GM12878 (cell line): ENCODE measurements around the gene LEF1. TPM values are rescaled to one million over a fixed set of nuclear protein-coding genes. Genes with fewer than 3 reads are reported as not detected.

Source experiments
- ATAC-seq: fragments of 200-7000 bp; cut with Tn5 transposase; 3 replicates; pipeline ENCODE4 v1.9.1; 2020; ENCODE audit warnings: mild to moderate bottlenecking, moderate library complexity
- BruUV-seq: library from RNA; stranded (reverse); fragments of 400-500 nt; replicated peaks from 2 replicates; lab custom pipeline; 2021; lab: Mats Ljungman, UMichigan
- CTCF ChIA-PET: fragments of 300-600 bp; sonication (Branson Sonifier 250); formaldehyde crosslinking; extraction: SDS; loops from one replicate; lab custom pipeline; 2021; ENCODE audit warnings: inconsistent platforms; lab: Yijun Ruan, JAX
- POLR2A ChIA-PET: fragments of 350-600 bp; formaldehyde crosslinking; extraction: SDS; loops from one replicate; lab custom pipeline; 2021; ENCODE audit warnings: inconsistent platforms; lab: Charles Lee
- RAD21 ChIA-PET: fragments of 300-600 bp; sonication (Branson Sonifier 250); formaldehyde crosslinking; loops from one replicate; lab custom pipeline; 2023; ENCODE audit warnings: antibody characterized with exemption; ENCODE audit not compliant: unreplicated experiment; lab: Charles Lee
- SMC1A ChIA-PET: fragments of 300-600 bp; sonication (Branson Sonifier 250); formaldehyde crosslinking; loops from one replicate; lab custom pipeline; 2023; ENCODE audit not compliant: unreplicated experiment, uncharacterized antibody; lab: Charles Lee
- DNase-seq: peaks from one replicate; pipeline ENCODE4 v3.0.0-alpha.2; 2011; ENCODE audit warnings: low read depth, low spot score
- FAIRE-seq: peaks from 3 replicates; lab custom pipeline; 2011; peaks lifted over from hg19 to GRCh38; lab: Jason Lieb, UNC
- H2AFZ ChIP-seq: 2 replicates; pipeline ENCODE4 v1.6.0; 2011; ENCODE audit warnings: low read depth, low read length, control low read depth; ENCODE audit not compliant: control insufficient read depth
- H3K27ac ChIP-seq: 2 replicates; pipeline ENCODE4 v1.5.1; 2011; ENCODE audit warnings: control low read depth; ENCODE audit not compliant: control insufficient read depth, insufficient read depth
- H3K27me3 ChIP-seq, 2 experiments: replicated peaks in 1 of 2; 2 replicates each; pipeline versions ENCODE4 v1.6.0 to v1.6.1; 2011; ENCODE audit warnings: low read length in 1 of 2; ENCODE audit not compliant: control insufficient read depth in 2 of 2, insufficient read depth in 2 of 2
- H3K36me3 ChIP-seq, 2 experiments: 2 replicates each; pipeline ENCODE4 v1.5.1; 2011; ENCODE audit warnings: low read length in 1 of 2; ENCODE audit not compliant: control insufficient read depth in 2 of 2, insufficient read depth in 2 of 2
- H3K4me1 ChIP-seq: 2 replicates; pipeline ENCODE4 v1.6.1; 2011; ENCODE audit warnings: mild to moderate bottlenecking, low read length, moderate library complexity, mixed read lengths; ENCODE audit not compliant: control insufficient read depth, insufficient read depth
- H3K4me2 ChIP-seq: 2 replicates; pipeline ENCODE4 v1.6.0; 2011; ENCODE audit warnings: control low read depth; ENCODE audit not compliant: control insufficient read depth, insufficient read depth
- H3K4me3 ChIP-seq: fragments of 200-600 bp; sonication (generic); 2 replicates; pipeline ENCODE4 v1.5.1; 2016
- H3K79me2 ChIP-seq: 2 replicates; pipeline ENCODE4 v1.6.0; 2011; ENCODE audit warnings: low read length; ENCODE audit not compliant: control insufficient read depth, insufficient read depth
- H3K9ac ChIP-seq: 2 replicates; pipeline ENCODE4 v1.8.0; 2011; ENCODE audit warnings: low read length, control low read depth, mixed read lengths; ENCODE audit not compliant: control insufficient read depth, insufficient read depth
- H3K9me3 ChIP-seq: replicated peaks from 3 replicates; pipeline ENCODE4 v1.5.1; 2011; ENCODE audit warnings: mild to moderate bottlenecking, low read length; ENCODE audit not compliant: control insufficient read depth, insufficient read depth
- H4K20me1 ChIP-seq: 2 replicates; pipeline ENCODE4 v1.6.0; 2011; ENCODE audit not compliant: control insufficient read depth, insufficient read depth
- ATF7 ChIP-seq: fragments of 450-650 bp; IDR thresholded peaks from 2 replicates; pipeline ENCODE4 v1.6.1; 2016; ENCODE audit warnings: low read depth, mild to moderate bottlenecking
- CHD1 ChIP-seq: IDR thresholded peaks from 2 replicates; pipeline ENCODE4 v1.6.1; 2012; ENCODE audit warnings: low read depth, low read length, improper control_type of control experiment
- CHD2 ChIP-seq: IDR thresholded peaks from 2 replicates; pipeline ENCODE4 v1.6.1; 2011; ENCODE audit warnings: low read depth, low read length, improper control_type of control experiment, borderline replicate concordance
- E2F8 ChIP-seq: fragments of 450-650 bp; IDR thresholded peaks from 2 replicates; pipeline ENCODE4 v1.6.1; 2018; ENCODE audit warnings: mild to moderate bottlenecking, low read depth, moderate library complexity; ENCODE audit not compliant: partially characterized antibody
- ESRRA ChIP-seq: IDR thresholded peaks from 2 replicates; pipeline ENCODE4 v1.6.1; 2012; ENCODE audit warnings: mild to moderate bottlenecking, low read length, improper control_type of control experiment
- NR2C2 ChIP-seq: IDR thresholded peaks from 2 replicates; pipeline ENCODE4 v1.6.1; 2011; ENCODE audit warnings: borderline replicate concordance, low read depth; ENCODE audit not compliant: control insufficient read depth, insufficient read length
- ZNF384 ChIP-seq: IDR thresholded peaks from 2 replicates; pipeline ENCODE4 v1.6.1; 2012; ENCODE audit warnings: low read depth, mild to moderate bottlenecking, low read length, improper control_type of control experiment, borderline replicate concordance
- WGBS: methylation state at CpG from one replicate; pipeline ENCODE4 v1.1.6; 2016; ENCODE audit warnings: low lambda C conversion rate; ENCODE audit not compliant: insufficient replicate concordance, insufficient coverage; ENCODE audit errors: missing lambda C conversion rate; 5-methylcytosine and 5-hydroxymethylcytosine counted together
- in situ Hi-C: fragments of 300-500 bp; cut with MboI; formaldehyde crosslinking; loops from 9 replicates; pipeline ENCODE4 v1.14.3; 2018; ENCODE audit warnings: mixed read lengths
- intact Hi-C: fragments of 100-400 bp; cut with micrococcal nuclease; formaldehyde crosslinking; loops from one replicate; pipeline ENCODE4 v1.14.2; 2022; ENCODE audit not compliant: unreplicated experiment
- polyA plus RNA-seq, 11 experiments: library from polyadenylated mRNA; depleted of rRNA in 4 of 11; unstranded in 6 of 11; stranded (reverse) in 5 of 11; fragments of >200 nt; fragmentation: Nextera tagmentation in 4 of 11; fragmentation: Illumina TruSeq in 1 of 11; extraction: Ambion mirVana in 4 of 11; extraction: Trizol in 1 of 11; gene quantifications; 1 replicate in 1 of 11; 2 replicates in 10 of 11; pipeline versions ENCODE4 v1.2.1 to v1.2.3, GENCODE V29; 2011 to 2016; ENCODE audit warnings: inconsistent platforms in 2 of 11, missing spikeins in 2 of 11, low read depth in 1 of 11
- total RNA-seq, 4 experiments: library from RNA; depleted of rRNA in 3 of 4; stranded (reverse); fragments of >200 nt in 3 of 4; fragmentation: Illumina TruSeq in 1 of 4; extraction: Trizol in 1 of 4; gene quantifications; 2 replicates each; pipeline versions ENCODE4 v1.2.1 to v1.2.3, GENCODE V29; 2013 to 2021

LEF1 gene
- total and polyA plus RNA-seq, 10 of the 15 experiments (the other 5 are each of a cell fraction or from before 2014, with no cell fraction given): 10.2 to 38.1 (median 19.5) TPM

- WGBS: 98% methylated on average over 2 of the region's 2 CpGs
- H3K4me1 ChIP-seq: peaks cover 24% of the 10 kb centered on the region
- peaks cover 0 to 9% of the 10 kb centered on the region in 2 experiments; a peak in 1 of 4 replicates for H3K36me3 ChIP-seq
- no peak overlapping the region for H3K27ac ChIP-seq
- ChIA-PET POLR2A (no interaction called here), SMC1A (interaction anchor here (5.0 kb wide), 1 partner anchor 21 kb away, joined by 28 read pairs; no protein-coding TSS in a partner anchor), RAD21 (no interaction called here), CTCF (interaction anchor here (0.8 to 1.5 kb wide), 2 partner anchors 18 to 21 kb away, joined by 3 to 4 read pairs; no protein-coding TSS in a partner anchor)
- in situ Hi-C loops (no loop called here), intact Hi-C loops (no loop called here)
- H4K20me1 ChIP-seq: no peaks in the 10 kb centered on the region
- BruUV-seq: no TSS peak
- H3K9ac ChIP-seq: no peak overlapping the region
- H3K4me2 ChIP-seq: no peak overlapping the region
- DNase-seq: no peak
- peaks cover 40% of the 10 kb centered on the region for H3K79me2 ChIP-seq
- H2AFZ ChIP-seq: no peak overlapping the region
- H3K4me3 ChIP-seq: no peak overlapping the region
- no peaks in the 10 kb centered on the region for H3K9me3 ChIP-seq
- H3K27me3 ChIP-seq: no peaks in the 10 kb centered on the region
- no peak for ATAC-seq
- TF ChIP-seq E2F8: no peak
- no peak for TF ChIP-seq ZNF384
- no peak for TF ChIP-seq NR2C2
- no peak for TF ChIP-seq CHD2
- no peak for TF ChIP-seq CHD1
- no peak for TF ChIP-seq ESRRA
- TF ChIP-seq ATF7: no peak
- FAIRE-seq: no peak
Measured at GRCh38 chr4:107997794-107998193, 170.9 kb downstream of the LEF1 start.

Other genes with a start within 250 kb of the LEF1 start
- gene CYP2U1, start 237.4 kb downstream of the LEF1 start, total RNA-seq (2014; rRNA removed): 3.4 and 3.9 TPM in 2 replicates
- gene CYP2U1, start 237.4 kb downstream of the LEF1 start, total RNA-seq (2014; rRNA removed; fragmentation: Illumina TruSeq; extraction: Trizol): 3.2 and 3.6 TPM in 2 replicates
- 3.1 and 3.2 TPM in 2 replicates for gene CYP2U1, start 237.4 kb downstream of the LEF1 start, total RNA-seq (2021)
- gene CYP2U1, start 237.4 kb downstream of the LEF1 start, polyA plus RNA-seq (2011; rRNA removed): 0.35 and 0.41 TPM in 2 replicates
- 2.8 and 3.8 TPM in 2 replicates for gene CYP2U1, start 237.4 kb downstream of the LEF1 start, polyA plus RNA-seq (2014; fragmentation: Illumina TruSeq; extraction: Trizol)
- 1 to 10 TPM; 1.3 to 1.4 TPM for gene CYP2U1, start 237.4 kb downstream of the LEF1 start, polyA plus RNA-seq (2014; fragmentation: Nextera tagmentation; extraction: Ambion mirVana)
- 1.7 and 2.4 TPM in 2 replicates for gene CYP2U1, start 237.4 kb downstream of the LEF1 start, polyA plus RNA-seq (2014; rRNA removed)
- gene CYP2U1, start 237.4 kb downstream of the LEF1 start, polyA plus RNA-seq (2016; fragmentation: Nextera tagmentation; extraction: Ambion mirVana): 1 to 10 TPM; 3.0 to 3.2 TPM
- 20.3 TPM in 2 replicates for gene HADH, start 179.0 kb downstream of the LEF1 start, total RNA-seq (2014; rRNA removed)
- 30.5 and 32.5 TPM in 2 replicates for gene HADH, start 179.0 kb downstream of the LEF1 start, total RNA-seq (2014; rRNA removed; fragmentation: Illumina TruSeq; extraction: Trizol)
- 52.2 and 55.4 TPM in 2 replicates for gene HADH, start 179.0 kb downstream of the LEF1 start, total RNA-seq (2021)
- gene HADH, start 179.0 kb downstream of the LEF1 start, polyA plus RNA-seq (2011; rRNA removed): 83.6 and 86.7 TPM in 2 replicates
- 76.9 and 99.1 TPM in 2 replicates for gene HADH, start 179.0 kb downstream of the LEF1 start, polyA plus RNA-seq (2014; fragmentation: Illumina TruSeq; extraction: Trizol)
- 10 to 100 TPM; 76.3 to 97.9 TPM for gene HADH, start 179.0 kb downstream of the LEF1 start, polyA plus RNA-seq (2014; fragmentation: Nextera tagmentation; extraction: Ambion mirVana)
- gene HADH, start 179.0 kb downstream of the LEF1 start, polyA plus RNA-seq (2014; rRNA removed): 39.4 and 46.5 TPM in 2 replicates
- gene HADH, start 179.0 kb downstream of the LEF1 start, polyA plus RNA-seq (2016; fragmentation: Nextera tagmentation; extraction: Ambion mirVana): 10 to 100 TPM; 86.0 to 87.1 TPM